ENCODE data around the gene CENPM. TPM values are rescaled to one million over a fixed set of nuclear protein-coding genes. Genes with fewer than 3 reads are reported as not detected.
"Not testable (repeated sequence)": the region's sequence is repeated elsewhere in the genome, so short reads cannot be mapped to it uniquely, and the experiment has no call there.

Gene CENPM
- total RNA-seq, 4 donors from 2014 or later, result 14.2 to 71.0 (median 17.8) TPM

DNA sequence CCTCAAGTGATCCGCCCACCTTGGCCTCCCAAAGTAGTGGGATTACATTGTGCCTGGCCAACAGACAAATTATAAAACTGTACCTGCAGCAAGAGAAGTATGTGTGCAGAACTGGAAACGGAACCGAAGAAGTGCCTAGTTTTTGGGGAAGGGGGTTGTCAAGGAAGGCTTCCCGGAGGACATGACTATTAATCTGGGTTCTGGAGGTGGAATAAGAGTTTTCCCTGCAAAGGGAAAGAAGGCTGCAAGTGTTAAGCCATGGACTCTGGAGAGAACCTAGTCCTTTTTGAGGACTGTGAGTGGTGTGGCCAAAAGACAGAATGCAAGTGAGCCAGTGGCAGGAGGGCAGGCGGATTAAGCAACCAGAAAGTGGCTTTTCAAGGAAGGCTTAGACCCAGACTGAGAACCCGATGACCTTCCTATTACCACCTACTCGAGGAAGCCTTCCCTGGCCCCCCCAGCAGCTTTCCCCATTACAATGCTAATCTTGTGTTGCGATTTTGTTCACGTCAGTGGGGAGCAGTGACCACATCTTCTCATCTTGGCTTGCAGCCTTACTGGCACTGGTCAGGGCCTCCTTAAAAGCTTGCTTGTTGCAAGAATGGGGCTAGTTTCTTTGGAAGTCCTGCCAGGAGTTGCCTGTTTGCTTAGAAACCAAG, 16.6 kb upstream of the CENPM start:
- Histone ChIP-seq H3K9me3 (no peaks in the 10 kb centered on the region), H3K27ac (no peak overlapping the region), H3K4me1 (no peaks in the 10 kb centered on the region), H3K27me3 (no peaks in the 10 kb centered on the region), H3K4me3 (no peak overlapping the region), H3K36me3 (no peaks in the 10 kb centered on the region)
- TF ChIP-seq, protein P1, sequence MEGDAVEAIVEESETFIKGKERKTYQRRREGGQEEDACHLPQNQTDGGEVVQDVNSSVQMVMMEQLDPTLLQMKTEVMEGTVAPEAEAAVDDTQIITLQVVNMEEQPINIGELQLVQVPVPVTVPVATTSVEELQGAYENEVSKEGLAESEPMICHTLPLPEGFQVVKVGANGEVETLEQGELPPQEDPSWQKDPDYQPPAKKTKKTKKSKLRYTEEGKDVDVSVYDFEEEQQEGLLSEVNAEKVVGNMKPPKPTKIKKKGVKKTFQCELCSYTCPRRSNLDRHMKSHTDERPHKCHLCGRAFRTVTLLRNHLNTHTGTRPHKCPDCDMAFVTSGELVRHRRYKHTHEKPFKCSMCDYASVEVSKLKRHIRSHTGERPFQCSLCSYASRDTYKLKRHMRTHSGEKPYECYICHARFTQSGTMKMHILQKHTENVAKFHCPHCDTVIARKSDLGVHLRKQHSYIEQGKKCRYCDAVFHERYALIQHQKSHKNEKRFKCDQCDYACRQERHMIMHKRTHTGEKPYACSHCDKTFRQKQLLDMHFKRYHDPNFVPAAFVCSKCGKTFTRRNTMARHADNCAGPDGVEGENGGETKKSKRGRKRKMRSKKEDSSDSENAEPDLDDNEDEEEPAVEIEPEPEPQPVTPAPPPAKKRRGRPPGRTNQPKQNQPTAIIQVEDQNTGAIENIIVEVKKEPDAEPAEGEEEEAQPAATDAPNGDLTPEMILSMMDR (IDR thresholded peaks at IDR 0.05), result no peak
- no peak for TF ChIP-seq POLR2A (IDR thresholded peaks at IDR 0.05)
- no peak for DNase-seq

DNA sequence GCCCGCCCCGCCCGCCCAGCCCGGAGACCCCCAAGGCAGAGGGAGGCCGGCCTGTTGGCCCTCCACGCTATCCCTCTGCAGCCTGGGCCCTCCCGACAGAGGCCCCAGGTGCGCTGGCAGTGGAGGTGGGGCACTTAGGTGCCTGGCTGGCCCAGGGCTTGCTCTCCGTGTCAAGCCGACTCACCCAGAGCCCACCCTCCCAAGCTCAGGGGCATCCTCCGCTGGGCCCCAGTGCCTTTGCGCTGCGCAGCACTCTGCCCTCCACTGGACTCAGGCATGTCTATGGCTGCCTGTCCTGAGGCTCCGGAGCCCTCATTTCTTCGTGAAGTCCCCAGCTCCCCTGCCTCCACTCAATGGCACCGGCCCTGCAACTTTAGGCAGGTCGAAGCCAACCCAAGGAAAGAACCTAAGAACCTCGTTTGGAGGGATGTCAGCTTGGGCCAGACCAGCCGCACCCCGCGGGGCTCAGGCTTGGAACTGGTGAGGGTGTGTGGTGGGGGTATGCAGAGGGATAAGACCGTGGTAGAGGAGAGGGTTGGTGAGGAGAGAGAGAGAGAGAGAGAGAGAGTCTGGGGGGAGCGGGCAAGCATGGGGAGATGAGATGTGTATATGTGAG, 11.1 kb upstream of the CENPM start:
- no peak for DNase-seq
- Histone ChIP-seq H3K4me3 (peak overlapping the region in 3 of 4 donors; percentile 38 to 42 (median 41)), H3K4me1 (peaks cover 0 to 5% (median 2%) of the 10 kb centered on the region in 4 donors), H3K36me3 (no peaks in the 10 kb centered on the region), H3K27ac (peak overlapping the region in 1 of 4 donors; percentile 14), H3K9me3 (no peaks in the 10 kb centered on the region), H3K27me3 (no peaks in the 10 kb centered on the region)
- TF ChIP-seq POLR2A (IDR thresholded peaks at IDR 0.05), result no peak
- TF ChIP-seq, protein P1 (IDR thresholded peaks at IDR 0.05), result no peak

DNA sequence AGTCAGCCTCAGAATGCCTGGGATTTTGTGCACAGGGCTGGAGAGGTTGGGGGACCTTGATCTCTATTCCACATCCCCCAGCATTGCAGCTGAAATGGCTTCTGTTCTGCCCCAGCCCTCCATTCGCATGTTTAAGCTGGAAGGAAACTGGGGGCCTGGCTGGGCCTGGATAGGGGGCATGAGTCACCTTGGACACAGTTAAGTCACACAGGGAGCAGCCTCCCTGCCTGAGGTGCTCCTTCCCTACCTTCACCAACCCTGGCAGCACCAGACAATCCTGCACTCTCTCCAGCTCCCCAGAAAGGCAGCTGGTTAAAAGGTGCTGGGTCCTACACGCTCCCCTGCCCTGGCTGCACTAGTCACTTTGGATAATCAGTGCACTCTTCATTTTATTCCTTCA, 5.8 kb upstream of the CENPM start:
- no peaks in the 10 kb centered on the region for H3K36me3 ChIP-seq
- H3K27me3 ChIP-seq, result no peaks in the 10 kb centered on the region
- H3K27ac ChIP-seq, result no peak overlapping the region
- H3K4me3 ChIP-seq, result no peak overlapping the region
- no peak for DNase-seq
- peaks cover 0 to 3% (median under 1%) of the 10 kb centered on the region in 4 donors for H3K4me1 ChIP-seq
- TF ChIP-seq, protein P1 (IDR thresholded peaks at IDR 0.05), result no peak
- TF ChIP-seq POLR2A (IDR thresholded peaks at IDR 0.05), result no peak
- H3K9me3 ChIP-seq, result no peaks in the 10 kb centered on the region

DNA sequence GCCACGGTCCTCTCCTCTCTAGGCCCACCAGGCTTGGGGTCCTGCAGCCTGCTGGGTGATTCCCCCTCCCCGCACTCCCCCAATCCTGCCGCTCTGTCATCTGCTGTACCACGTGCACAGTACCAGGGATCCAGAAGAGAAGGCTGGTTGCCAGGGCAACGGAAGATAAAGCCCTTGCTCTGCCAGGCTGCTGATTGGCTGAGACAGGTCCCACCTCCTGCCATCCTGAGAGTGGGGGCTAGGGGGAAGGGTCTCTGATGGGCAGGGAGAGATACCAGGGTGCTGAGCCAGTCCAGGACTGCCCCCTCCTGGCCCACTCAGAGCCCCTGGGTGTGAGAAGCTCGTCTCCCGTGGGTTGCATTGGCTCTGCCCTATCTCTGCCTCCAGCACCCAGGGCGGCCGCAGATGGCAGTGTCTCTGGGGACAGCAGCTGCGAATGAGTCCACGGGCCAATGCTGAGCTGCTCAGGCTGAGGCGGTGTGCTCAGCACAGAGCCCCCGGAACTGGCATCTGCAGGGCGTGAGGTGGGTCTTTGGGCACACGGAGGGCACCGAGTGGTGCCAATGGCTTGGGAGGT, 5.0 kb upstream of the CENPM start, which contains the start of gene SMIM45:
TSS of gene SMIM45 (plus strand) at position 253 of the 577 bp plus-strand sequence.
- DNase-seq, result peak in 1 of 3 donors; percentile 44

DNA sequence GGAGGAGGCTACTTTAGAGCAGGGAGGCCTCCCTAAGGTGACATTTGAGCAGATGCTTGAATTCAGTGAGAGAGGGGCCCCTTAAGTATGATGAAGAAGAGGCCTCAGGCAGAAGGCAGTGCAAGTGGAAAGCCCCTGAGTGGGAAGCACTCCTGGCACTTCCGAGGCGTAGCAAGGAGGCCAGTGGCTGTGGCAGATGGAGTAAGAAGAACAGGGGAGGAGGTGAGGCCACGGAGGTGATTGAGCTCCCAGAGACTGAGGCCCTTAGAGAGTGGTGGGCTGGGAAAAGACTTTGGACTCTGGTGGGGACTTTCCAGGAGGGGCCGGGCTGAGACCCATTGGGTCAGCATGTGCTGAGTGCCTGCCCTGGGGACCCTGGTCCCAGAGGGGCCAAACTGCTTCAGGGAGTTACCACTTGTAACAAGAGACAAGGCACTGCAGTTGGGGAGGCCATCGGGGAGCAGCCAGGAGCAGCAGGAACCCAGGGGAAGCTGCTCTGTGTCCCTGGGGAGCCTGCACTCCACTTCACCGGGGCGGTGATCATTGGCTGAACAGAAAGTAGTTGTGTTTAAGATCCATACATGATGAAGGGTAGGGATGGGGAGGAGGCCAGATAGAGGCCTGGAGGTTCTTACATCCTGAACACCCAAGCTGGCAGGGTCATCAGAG, 2.5 kb upstream of the CENPM start:
- no peak for TF ChIP-seq POLR2A (IDR thresholded peaks at IDR 0.05)
- TF ChIP-seq, protein P1 (IDR thresholded peaks at IDR 0.05), result no peak
- Histone ChIP-seq H3K27ac (no peak overlapping the region), H3K9me3 (no peaks in the 10 kb centered on the region), H3K4me3 (no peak overlapping the region), H3K27me3 (no peaks in the 10 kb centered on the region), H3K4me1 (peaks cover 0 to 9% (median 3%) of the 10 kb centered on the region in 4 donors), H3K36me3 (no peaks in the 10 kb centered on the region)
- DNase-seq, result no peak

More for the DNA sequence above, 5.0 kb upstream of the CENPM start, which contains the start of gene SMIM45:
- H3K27me3 ChIP-seq, result no peaks in the 10 kb centered on the region
- H3K4me1 ChIP-seq, result peaks cover 0 to 2% (median 0%) of the 10 kb centered on the region in 4 donors
- no peak for TF ChIP-seq POLR2A (IDR thresholded peaks at IDR 0.05)
- TF ChIP-seq, protein P1 (IDR thresholded peaks at IDR 0.05), result no peak
- no peaks in the 10 kb centered on the region for H3K9me3 ChIP-seq
- no peak within 1 kb of the TSS for H3K27ac ChIP-seq
- H3K36me3 ChIP-seq, result no peaks in the 10 kb centered on the region
- H3K4me3 ChIP-seq, result no peak within 1 kb of the TSS

DNA sequence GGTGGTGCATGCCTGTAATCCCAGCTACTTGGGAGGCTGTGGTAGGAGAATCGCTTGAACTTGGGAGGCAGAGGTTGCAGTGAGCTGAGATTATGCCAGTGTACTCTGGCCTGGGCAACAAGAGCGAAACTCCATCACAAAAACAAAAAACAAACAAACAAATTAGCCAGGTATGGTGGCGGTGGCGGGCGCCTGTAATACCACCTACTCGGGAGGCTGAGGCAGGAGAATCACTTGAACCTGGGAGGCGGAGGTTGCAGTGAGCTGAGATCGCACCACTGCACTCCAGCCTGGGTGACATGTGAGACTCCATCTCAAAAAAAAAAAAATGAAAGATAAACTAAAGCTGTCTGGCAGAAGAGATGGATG, 2.0 kb upstream of the CENPM start:
- not testable (repeated sequence) for H3K9me3 ChIP-seq, H3K36me3 ChIP-seq, H3K4me1 ChIP-seq, H3K27me3 ChIP-seq, DNase-seq, H3K4me3 ChIP-seq, H3K27ac ChIP-seq
